Measurements from ENCODE around the gene C8G. TPM values are rescaled to one million over a fixed set of nuclear protein-coding genes. Genes with fewer than 3 reads are reported as not detected.

C8G gene
- total and polyA plus RNA-seq, 9 of the 15 experiments (the other 6 are each of a cell fraction or from before 2014, with no cell fraction given) = 0.35 to 5.9 (median 2.7) TPM; not detected in 2

GRCh38 chr9:136978865-136979544 is 34.0 kb downstream of the C8G start (continued):
- peak; percentile 17; the same call in 1 of the 2 replicates for TF ChIP-seq RB1 (IDR thresholded peaks at IDR 0.05; ENCODE audit: low read depth)
- no peak for TF ChIP-seq HMG20A (CRISPR knock-in tag; conservative IDR thresholded peaks at IDR 0.05)
- no peak for TF ChIP-seq TRIM25 (IDR thresholded peaks at IDR 0.05; ENCODE audit: borderline replicate concordance)
- TF ChIP-seq SP1 (CRISPR knock-in tag; IDR thresholded peaks at IDR 0.05) = peak; percentile 54; the same call in 1 of the 2 replicates
- TF ChIP-seq MAX (CRISPR knock-in tag; IDR thresholded peaks at IDR 0.05) = peak; percentile 40; the same call in 1 of the 2 replicates
- TF ChIP-seq ELF4 (CRISPR knock-in tag; IDR thresholded peaks at IDR 0.05) = no peak
- no peak for TF ChIP-seq RBM25 (IDR thresholded peaks at IDR 0.05; ENCODE audit: low read depth, low read length, severe bottlenecking)
- TF ChIP-seq XRCC4 (IDR thresholded peaks at IDR 0.05; ENCODE audit: extremely low read depth, insufficient read depth, insufficient read length) = no peak
- TF ChIP-seq SMAD2 (IDR thresholded peaks at IDR 0.05; ENCODE audit: low read depth, low read length) = no peak
- TF ChIP-seq ZNF232 (CRISPR knock-in tag; IDR thresholded peaks at IDR 0.05) = 0 out of 2 replicates have a peak, but pooled peaks have one; percentile 23
- no peak for TF ChIP-seq ZNF347 (CRISPR knock-in tag; IDR thresholded peaks at IDR 0.05; ENCODE audit: low read depth)
- no peak for TF ChIP-seq SRSF1 (IDR thresholded peaks at IDR 0.05; ENCODE audit: low read depth, low read length)
- TF ChIP-seq, protein P1, sequence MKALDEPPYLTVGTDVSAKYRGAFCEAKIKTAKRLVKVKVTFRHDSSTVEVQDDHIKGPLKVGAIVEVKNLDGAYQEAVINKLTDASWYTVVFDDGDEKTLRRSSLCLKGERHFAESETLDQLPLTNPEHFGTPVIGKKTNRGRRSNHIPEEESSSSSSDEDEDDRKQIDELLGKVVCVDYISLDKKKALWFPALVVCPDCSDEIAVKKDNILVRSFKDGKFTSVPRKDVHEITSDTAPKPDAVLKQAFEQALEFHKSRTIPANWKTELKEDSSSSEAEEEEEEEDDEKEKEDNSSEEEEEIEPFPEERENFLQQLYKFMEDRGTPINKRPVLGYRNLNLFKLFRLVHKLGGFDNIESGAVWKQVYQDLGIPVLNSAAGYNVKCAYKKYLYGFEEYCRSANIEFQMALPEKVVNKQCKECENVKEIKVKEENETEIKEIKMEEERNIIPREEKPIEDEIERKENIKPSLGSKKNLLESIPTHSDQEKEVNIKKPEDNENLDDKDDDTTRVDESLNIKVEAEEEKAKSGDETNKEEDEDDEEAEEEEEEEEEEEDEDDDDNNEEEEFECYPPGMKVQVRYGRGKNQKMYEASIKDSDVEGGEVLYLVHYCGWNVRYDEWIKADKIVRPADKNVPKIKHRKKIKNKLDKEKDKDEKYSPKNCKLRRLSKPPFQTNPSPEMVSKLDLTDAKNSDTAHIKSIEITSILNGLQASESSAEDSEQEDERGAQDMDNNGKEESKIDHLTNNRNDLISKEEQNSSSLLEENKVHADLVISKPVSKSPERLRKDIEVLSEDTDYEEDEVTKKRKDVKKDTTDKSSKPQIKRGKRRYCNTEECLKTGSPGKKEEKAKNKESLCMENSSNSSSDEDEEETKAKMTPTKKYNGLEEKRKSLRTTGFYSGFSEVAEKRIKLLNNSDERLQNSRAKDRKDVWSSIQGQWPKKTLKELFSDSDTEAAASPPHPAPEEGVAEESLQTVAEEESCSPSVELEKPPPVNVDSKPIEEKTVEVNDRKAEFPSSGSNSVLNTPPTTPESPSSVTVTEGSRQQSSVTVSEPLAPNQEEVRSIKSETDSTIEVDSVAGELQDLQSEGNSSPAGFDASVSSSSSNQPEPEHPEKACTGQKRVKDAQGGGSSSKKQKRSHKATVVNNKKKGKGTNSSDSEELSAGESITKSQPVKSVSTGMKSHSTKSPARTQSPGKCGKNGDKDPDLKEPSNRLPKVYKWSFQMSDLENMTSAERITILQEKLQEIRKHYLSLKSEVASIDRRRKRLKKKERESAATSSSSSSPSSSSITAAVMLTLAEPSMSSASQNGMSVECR (CRISPR knock-in tag; IDR thresholded peaks at IDR 0.05) = 0 out of 2 replicates have a peak, but pooled peaks have one; percentile 22
- TF ChIP-seq SRSF9 (IDR thresholded peaks at IDR 0.05; ENCODE audit: borderline replicate concordance, low read depth, low read length) = no peak
- TF ChIP-seq HDAC8 (tag; IDR thresholded peaks at IDR 0.05) = no peak
- TF ChIP-seq, protein P2, sequence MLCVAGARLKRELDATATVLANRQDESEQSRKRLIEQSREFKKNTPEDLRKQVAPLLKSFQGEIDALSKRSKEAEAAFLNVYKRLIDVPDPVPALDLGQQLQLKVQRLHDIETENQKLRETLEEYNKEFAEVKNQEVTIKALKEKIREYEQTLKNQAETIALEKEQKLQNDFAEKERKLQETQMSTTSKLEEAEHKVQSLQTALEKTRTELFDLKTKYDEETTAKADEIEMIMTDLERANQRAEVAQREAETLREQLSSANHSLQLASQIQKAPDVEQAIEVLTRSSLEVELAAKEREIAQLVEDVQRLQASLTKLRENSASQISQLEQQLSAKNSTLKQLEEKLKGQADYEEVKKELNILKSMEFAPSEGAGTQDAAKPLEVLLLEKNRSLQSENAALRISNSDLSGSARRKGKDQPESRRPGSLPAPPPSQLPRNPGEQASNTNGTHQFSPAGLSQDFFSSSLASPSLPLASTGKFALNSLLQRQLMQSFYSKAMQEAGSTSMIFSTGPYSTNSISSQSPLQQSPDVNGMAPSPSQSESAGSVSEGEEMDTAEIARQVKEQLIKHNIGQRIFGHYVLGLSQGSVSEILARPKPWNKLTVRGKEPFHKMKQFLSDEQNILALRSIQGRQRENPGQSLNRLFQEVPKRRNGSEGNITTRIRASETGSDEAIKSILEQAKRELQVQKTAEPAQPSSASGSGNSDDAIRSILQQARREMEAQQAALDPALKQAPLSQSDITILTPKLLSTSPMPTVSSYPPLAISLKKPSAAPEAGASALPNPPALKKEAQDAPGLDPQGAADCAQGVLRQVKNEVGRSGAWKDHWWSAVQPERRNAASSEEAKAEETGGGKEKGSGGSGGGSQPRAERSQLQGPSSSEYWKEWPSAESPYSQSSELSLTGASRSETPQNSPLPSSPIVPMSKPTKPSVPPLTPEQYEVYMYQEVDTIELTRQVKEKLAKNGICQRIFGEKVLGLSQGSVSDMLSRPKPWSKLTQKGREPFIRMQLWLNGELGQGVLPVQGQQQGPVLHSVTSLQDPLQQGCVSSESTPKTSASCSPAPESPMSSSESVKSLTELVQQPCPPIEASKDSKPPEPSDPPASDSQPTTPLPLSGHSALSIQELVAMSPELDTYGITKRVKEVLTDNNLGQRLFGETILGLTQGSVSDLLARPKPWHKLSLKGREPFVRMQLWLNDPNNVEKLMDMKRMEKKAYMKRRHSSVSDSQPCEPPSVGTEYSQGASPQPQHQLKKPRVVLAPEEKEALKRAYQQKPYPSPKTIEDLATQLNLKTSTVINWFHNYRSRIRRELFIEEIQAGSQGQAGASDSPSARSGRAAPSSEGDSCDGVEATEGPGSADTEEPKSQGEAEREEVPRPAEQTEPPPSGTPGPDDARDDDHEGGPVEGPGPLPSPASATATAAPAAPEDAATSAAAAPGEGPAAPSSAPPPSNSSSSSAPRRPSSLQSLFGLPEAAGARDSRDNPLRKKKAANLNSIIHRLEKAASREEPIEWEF (CRISPR knock-in tag; IDR thresholded peaks at IDR 0.05) = no peak
